ENCODE measurements around the gene VSIR. TPM values are rescaled to one million over a fixed set of nuclear protein-coding genes. Genes with fewer than 3 reads are reported as not detected.

Gene VSIR
- total and polyA plus RNA-seq, 8 donors: 14.2 to 103 (median 16.2) TPM

DNA sequence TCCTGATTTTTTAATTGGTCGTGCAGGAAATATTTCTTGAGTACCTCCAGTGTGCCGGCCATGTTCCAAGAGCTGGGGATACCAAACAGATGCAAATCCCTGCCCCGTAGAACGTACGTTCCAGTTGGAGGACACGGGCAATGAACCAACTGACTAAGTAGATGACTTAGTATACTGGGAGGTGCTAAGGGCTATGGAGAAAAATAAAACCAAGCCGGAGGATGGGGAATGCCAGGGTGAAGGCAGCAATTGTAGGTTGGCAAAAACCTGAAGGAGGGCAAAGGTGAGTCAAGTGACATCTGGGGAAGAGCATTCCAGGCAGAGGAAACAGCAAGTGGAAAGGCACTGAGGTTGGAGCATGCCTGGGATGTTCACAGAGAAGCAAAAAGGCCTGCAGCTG, 6.8 kb upstream of the VSIR start:
- 90 to 93% (median 93%) methylated on average over 7 of the region's 7 CpGs for WGBS, 5 donors
- no peaks in the 10 kb centered on the region for H3K27me3 ChIP-seq
- intact Hi-C loops (cut with DNase I; ENCODE audit: low total_unique reads): no loop called here
- no peak for TF ChIP-seq POLR2AphosphoS5 (IDR thresholded peaks at IDR 0.05)
- H3K27ac ChIP-seq: no peak overlapping the region
- no peaks in the 10 kb centered on the region for H3K9me3 ChIP-seq
- DNase-seq: no peak
- no peaks in the 10 kb centered on the region for H3K36me3 ChIP-seq
- peaks cover 0 to 35% (median 5%) of the 10 kb centered on the region in 4 donors for H3K4me1 ChIP-seq
- no peak overlapping the region for H3K4me3 ChIP-seq

DNA sequence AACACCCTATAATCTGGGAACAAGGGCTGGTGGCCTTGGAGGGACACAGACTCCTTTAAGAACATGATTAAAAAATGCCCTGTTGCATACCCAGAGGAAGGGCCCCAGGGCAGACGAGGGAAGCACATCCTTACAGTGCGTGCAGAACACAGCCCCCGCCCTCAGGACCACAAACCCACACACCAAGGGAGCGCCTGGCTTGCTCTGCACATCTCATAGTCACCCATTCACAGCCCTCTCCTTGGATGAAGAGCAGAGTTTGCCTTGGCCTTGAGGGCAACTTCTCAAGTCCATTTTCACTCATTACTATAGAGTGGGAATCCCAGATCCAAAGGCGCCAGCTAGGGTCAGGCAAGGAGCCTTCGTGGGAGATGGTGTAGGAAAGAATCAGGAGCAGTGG, 6.3 kb upstream of the VSIR start:
- Histone ChIP-seq H3K4me3 (no peak overlapping the region), H3K9me3 (no peaks in the 10 kb centered on the region), H3K27ac (no peak overlapping the region), H3K36me3 (no peaks in the 10 kb centered on the region), H3K4me1 (peaks cover 3 to 40% (median 10%) of the 10 kb centered on the region in 4 donors), H3K27me3 (no peaks in the 10 kb centered on the region)
- intact Hi-C loops (cut with DNase I; ENCODE audit: low total_unique reads): no loop called here
- no peak for TF ChIP-seq EP300 (IDR thresholded peaks at IDR 0.05)
- TF ChIP-seq POLR2A (IDR thresholded peaks at IDR 0.05): no peak
- TF ChIP-seq, protein P1, sequence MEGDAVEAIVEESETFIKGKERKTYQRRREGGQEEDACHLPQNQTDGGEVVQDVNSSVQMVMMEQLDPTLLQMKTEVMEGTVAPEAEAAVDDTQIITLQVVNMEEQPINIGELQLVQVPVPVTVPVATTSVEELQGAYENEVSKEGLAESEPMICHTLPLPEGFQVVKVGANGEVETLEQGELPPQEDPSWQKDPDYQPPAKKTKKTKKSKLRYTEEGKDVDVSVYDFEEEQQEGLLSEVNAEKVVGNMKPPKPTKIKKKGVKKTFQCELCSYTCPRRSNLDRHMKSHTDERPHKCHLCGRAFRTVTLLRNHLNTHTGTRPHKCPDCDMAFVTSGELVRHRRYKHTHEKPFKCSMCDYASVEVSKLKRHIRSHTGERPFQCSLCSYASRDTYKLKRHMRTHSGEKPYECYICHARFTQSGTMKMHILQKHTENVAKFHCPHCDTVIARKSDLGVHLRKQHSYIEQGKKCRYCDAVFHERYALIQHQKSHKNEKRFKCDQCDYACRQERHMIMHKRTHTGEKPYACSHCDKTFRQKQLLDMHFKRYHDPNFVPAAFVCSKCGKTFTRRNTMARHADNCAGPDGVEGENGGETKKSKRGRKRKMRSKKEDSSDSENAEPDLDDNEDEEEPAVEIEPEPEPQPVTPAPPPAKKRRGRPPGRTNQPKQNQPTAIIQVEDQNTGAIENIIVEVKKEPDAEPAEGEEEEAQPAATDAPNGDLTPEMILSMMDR (IDR thresholded peaks at IDR 0.05): no peak
- no peak for TF ChIP-seq POLR2AphosphoS5 (IDR thresholded peaks at IDR 0.05)
- 79 to 91% (median 87%) methylated on average over 6 of the region's 6 CpGs for WGBS, 5 donors
- no peak for DNase-seq

DNA sequence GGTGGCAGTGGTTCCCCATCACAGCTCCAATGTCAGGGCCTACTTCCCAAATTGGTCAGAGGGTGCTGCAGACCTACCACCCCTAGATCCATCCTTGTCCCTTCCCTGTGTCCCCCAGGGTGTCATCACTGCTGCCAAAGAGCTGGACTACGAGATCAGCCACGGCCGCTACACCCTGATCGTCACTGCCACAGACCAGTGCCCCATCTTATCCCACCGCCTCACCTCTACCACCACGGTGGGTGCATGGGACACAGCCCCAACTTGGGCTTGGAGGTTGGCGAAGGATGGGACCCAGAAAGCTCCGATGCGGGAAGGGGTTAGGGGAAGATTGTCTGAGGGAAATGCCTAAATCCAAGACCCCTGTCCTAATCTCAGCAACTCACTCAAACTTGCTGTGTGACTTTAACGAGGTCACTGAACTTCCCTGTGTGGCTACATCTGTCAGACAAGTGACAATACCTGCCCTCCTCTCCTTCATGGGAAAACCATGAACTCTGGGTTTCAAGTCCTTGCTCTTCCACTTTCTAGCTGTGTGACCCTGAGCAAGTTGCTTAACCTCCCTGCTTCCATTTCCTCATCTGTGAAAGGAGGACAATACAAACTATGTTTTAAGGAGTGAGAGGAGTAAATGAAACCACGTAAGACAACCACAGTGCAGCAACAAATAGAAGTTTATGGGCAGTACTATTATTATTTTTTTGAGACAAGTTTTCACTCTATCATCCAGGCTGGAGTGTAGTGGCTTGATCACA, 4.9 kb upstream of the VSIR start:
- Histone ChIP-seq H3K27ac (no peak overlapping the region), H3K36me3 (no peaks in the 10 kb centered on the region), H3K9me3 (no peaks in the 10 kb centered on the region), H3K4me1 (peaks cover 15 to 48% (median 21%) of the 10 kb centered on the region in 4 donors), H3K27me3 (no peaks in the 10 kb centered on the region), H3K4me3 (no peak overlapping the region)
- TF ChIP-seq POLR2A (IDR thresholded peaks at IDR 0.05) (no peak), POLR2AphosphoS5 (IDR thresholded peaks at IDR 0.05) (no peak), EP300 (IDR thresholded peaks at IDR 0.05) (no peak)
- TF ChIP-seq, protein P1 (IDR thresholded peaks at IDR 0.05): no peak
- intact Hi-C loops (cut with DNase I; ENCODE audit: low total_unique reads): no loop called here
- no peak for DNase-seq
- 78 to 94% (median 89%) methylated on average over 11 of the region's 11 CpGs for WGBS, 5 donors

DNA sequence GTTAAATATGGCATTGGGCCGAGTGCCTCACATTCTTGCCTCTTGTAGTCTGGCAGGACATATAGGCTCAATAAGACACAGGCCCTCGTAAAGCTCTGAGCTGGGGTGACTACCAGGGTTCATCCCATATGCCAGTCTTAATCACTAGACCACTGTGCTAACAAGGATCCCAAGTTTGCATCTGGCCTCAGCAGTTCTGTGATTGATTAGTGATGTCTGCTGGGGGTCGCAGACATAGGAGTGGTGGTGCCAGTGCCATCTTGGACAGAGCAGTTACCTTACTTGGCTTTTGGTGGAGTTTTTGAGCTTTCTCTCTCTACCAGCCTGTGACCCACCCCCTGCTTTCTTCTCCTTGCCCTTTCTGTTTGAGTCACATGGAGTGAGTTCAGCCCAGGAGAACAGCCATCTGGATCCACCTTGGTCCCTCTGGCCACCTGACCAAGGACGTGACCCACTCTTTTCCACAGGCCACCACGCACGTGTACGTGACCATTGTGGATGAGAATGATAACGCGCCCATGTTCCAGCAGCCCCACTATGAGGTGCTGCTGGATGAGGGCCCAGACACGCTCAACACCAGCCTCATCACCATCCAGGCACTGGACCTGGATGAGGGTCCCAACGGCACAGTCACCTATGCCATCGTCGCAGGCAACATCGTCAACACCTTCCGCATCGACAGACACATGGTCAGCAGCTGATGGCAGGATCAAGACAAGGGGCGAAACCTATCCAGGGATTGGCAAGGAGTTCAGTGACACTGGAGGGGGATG, 4.1 kb upstream of the VSIR start:
- DNase-seq: no peak
- Histone ChIP-seq H3K4me3 (no peak overlapping the region), H3K36me3 (no peaks in the 10 kb centered on the region), H3K27ac (no peak overlapping the region), H3K9me3 (no peaks in the 10 kb centered on the region), H3K27me3 (no peaks in the 10 kb centered on the region), H3K4me1 (peaks cover 21 to 47% (median 28%) of the 10 kb centered on the region in 4 donors)
- 91 to 98% (median 96%) methylated on average over 17 of the region's 17 CpGs for WGBS, 5 donors
- intact Hi-C loops (cut with DNase I; ENCODE audit: low total_unique reads): no loop called here
- TF ChIP-seq POLR2A (IDR thresholded peaks at IDR 0.05): no peak
- TF ChIP-seq, protein P1 (IDR thresholded peaks at IDR 0.05): no peak
